ENCODE results near the gene C2CD2.
"Not testable (repeated sequence)": the region's sequence is repeated elsewhere in the genome, so short reads cannot be mapped to it uniquely, and the experiment has no call there.

Gene C2CD2

GRCh38 chr21:41965045-41965444 lies 11.2 kb upstream of the C2CD2 start:
- H3K36me3 ChIP-seq (ENCODE audit: control insufficient read depth, insufficient read depth, low read length) = no peaks in the 10 kb centered on the region
- no peaks in the 10 kb centered on the region for H3K4me1 ChIP-seq (ENCODE audit: control insufficient read depth, insufficient read depth, low read length)
- H3K9me3 ChIP-seq (ENCODE audit: control insufficient read depth, insufficient read depth, low read length) = no peaks in the 10 kb centered on the region
- no peak overlapping the region for H3K4me3 ChIP-seq (ENCODE audit: low read depth, low read length)
- H3K27me3 ChIP-seq (ENCODE audit: control insufficient read depth, insufficient read depth, low read length) = no peaks in the 10 kb centered on the region
- no peak overlapping the region for H3K9ac ChIP-seq (ENCODE audit: low read depth, low read length)

GRCh38 chr21:41964171-41964570 lies 10.4 kb upstream of the C2CD2 start:
- Histone ChIP-seq H3K36me3 (ENCODE audit: control insufficient read depth, insufficient read depth, low read length) (no peaks in the 10 kb centered on the region), H3K9ac (ENCODE audit: low read depth, low read length) (no peak overlapping the region), H3K4me3 (ENCODE audit: low read depth, low read length) (no peak overlapping the region), H3K27me3 (ENCODE audit: control insufficient read depth, insufficient read depth, low read length) (no peaks in the 10 kb centered on the region), H3K9me3 (ENCODE audit: control insufficient read depth, insufficient read depth, low read length) (no peaks in the 10 kb centered on the region), H3K4me1 (ENCODE audit: control insufficient read depth, insufficient read depth, low read length) (no peaks in the 10 kb centered on the region)

GRCh38 chr21:41962425-41962966 lies 8.7 kb upstream of the C2CD2 start:
- Histone ChIP-seq H3K9me3 (ENCODE audit: control insufficient read depth, insufficient read depth, low read length) (no peaks in the 10 kb centered on the region), H3K27me3 (ENCODE audit: control insufficient read depth, insufficient read depth, low read length) (no peaks in the 10 kb centered on the region), H3K9ac (ENCODE audit: low read depth, low read length) (no peak overlapping the region), H3K4me3 (ENCODE audit: low read depth, low read length) (no peak overlapping the region), H3K36me3 (ENCODE audit: control insufficient read depth, insufficient read depth, low read length) (no peaks in the 10 kb centered on the region), H3K4me1 (ENCODE audit: control insufficient read depth, insufficient read depth, low read length) (no peaks in the 10 kb centered on the region)

- Histone ChIP-seq H3K27me3 (ENCODE audit: control insufficient read depth, insufficient read depth, low read length) (no peaks in the 10 kb centered on the region), H3K36me3 (ENCODE audit: control insufficient read depth, insufficient read depth, low read length) (no peaks in the 10 kb centered on the region), H3K9me3 (ENCODE audit: control insufficient read depth, insufficient read depth, low read length) (no peaks in the 10 kb centered on the region), H3K4me1 (ENCODE audit: control insufficient read depth, insufficient read depth, low read length) (no peaks in the 10 kb centered on the region), H3K9ac (ENCODE audit: low read depth, low read length) (no peak overlapping the region), H3K4me3 (ENCODE audit: low read depth, low read length) (no peak overlapping the region)
Measured at GRCh38 chr21:41961753-41962152, 7.9 kb upstream of the C2CD2 start.

- H3K27me3 ChIP-seq (ENCODE audit: control insufficient read depth, insufficient read depth, low read length) = no peaks in the 10 kb centered on the region
- H3K4me3 ChIP-seq (ENCODE audit: low read depth, low read length) = no peak overlapping the region
- H3K36me3 ChIP-seq (ENCODE audit: control insufficient read depth, insufficient read depth, low read length) = no peaks in the 10 kb centered on the region
- H3K4me1 ChIP-seq (ENCODE audit: control insufficient read depth, insufficient read depth, low read length) = no peaks in the 10 kb centered on the region
- no peak overlapping the region for H3K9ac ChIP-seq (ENCODE audit: low read depth, low read length)
- no peaks in the 10 kb centered on the region for H3K9me3 ChIP-seq (ENCODE audit: control insufficient read depth, insufficient read depth, low read length)
Measured at GRCh38 chr21:41961282-41961701, 7.5 kb upstream of the C2CD2 start.

- Histone ChIP-seq H3K27me3 (ENCODE audit: control insufficient read depth, insufficient read depth, low read length) (no peaks in the 10 kb centered on the region), H3K4me1 (ENCODE audit: control insufficient read depth, insufficient read depth, low read length) (no peaks in the 10 kb centered on the region), H3K9me3 (ENCODE audit: control insufficient read depth, insufficient read depth, low read length) (no peaks in the 10 kb centered on the region), H3K36me3 (ENCODE audit: control insufficient read depth, insufficient read depth, low read length) (no peaks in the 10 kb centered on the region), H3K4me3 (ENCODE audit: low read depth, low read length) (no peak overlapping the region), H3K9ac (ENCODE audit: low read depth, low read length) (no peak overlapping the region)
Measured at GRCh38 chr21:41960386-41960785, 6.6 kb upstream of the C2CD2 start.

GRCh38 chr21:41959697-41960096 lies 5.9 kb upstream of the C2CD2 start:
- H3K27me3 ChIP-seq (ENCODE audit: control insufficient read depth, insufficient read depth, low read length); H3K4me1 ChIP-seq (ENCODE audit: control insufficient read depth, insufficient read depth, low read length); H3K9ac ChIP-seq (ENCODE audit: low read depth, low read length); H3K4me3 ChIP-seq (ENCODE audit: low read depth, low read length); H3K36me3 ChIP-seq (ENCODE audit: control insufficient read depth, insufficient read depth, low read length); H3K9me3 ChIP-seq (ENCODE audit: control insufficient read depth, insufficient read depth, low read length): not testable (repeated sequence)

GRCh38 chr21:41958886-41959563 lies 5.2 kb upstream of the C2CD2 start:
- no peaks in the 10 kb centered on the region for H3K27me3 ChIP-seq (ENCODE audit: control insufficient read depth, insufficient read depth, low read length)
- no peaks in the 10 kb centered on the region for H3K4me1 ChIP-seq (ENCODE audit: control insufficient read depth, insufficient read depth, low read length)
- no peaks in the 10 kb centered on the region for H3K36me3 ChIP-seq (ENCODE audit: control insufficient read depth, insufficient read depth, low read length)
- no peaks in the 10 kb centered on the region for H3K9me3 ChIP-seq (ENCODE audit: control insufficient read depth, insufficient read depth, low read length)
- no peak overlapping the region for H3K4me3 ChIP-seq (ENCODE audit: low read depth, low read length)
- H3K9ac ChIP-seq (ENCODE audit: low read depth, low read length) = no peak overlapping the region

GRCh38 chr21:41957991-41958766 lies 4.4 kb upstream of the C2CD2 start:
- Histone ChIP-seq H3K27me3 (ENCODE audit: control insufficient read depth, insufficient read depth, low read length) (no peaks in the 10 kb centered on the region), H3K9me3 (ENCODE audit: control insufficient read depth, insufficient read depth, low read length) (no peaks in the 10 kb centered on the region), H3K4me1 (ENCODE audit: control insufficient read depth, insufficient read depth, low read length) (no peaks in the 10 kb centered on the region), H3K4me3 (ENCODE audit: low read depth, low read length) (no peak overlapping the region), H3K9ac (ENCODE audit: low read depth, low read length) (no peak overlapping the region), H3K36me3 (ENCODE audit: control insufficient read depth, insufficient read depth, low read length) (no peaks in the 10 kb centered on the region)

GRCh38 chr21:41956926-41957729 lies 3.3 kb upstream of the C2CD2 start:
- H3K4me3 ChIP-seq (ENCODE audit: low read depth, low read length) = no peak overlapping the region
- no peaks in the 10 kb centered on the region for H3K36me3 ChIP-seq (ENCODE audit: control insufficient read depth, insufficient read depth, low read length)
- no peak overlapping the region for H3K9ac ChIP-seq (ENCODE audit: low read depth, low read length)
- H3K9me3 ChIP-seq (ENCODE audit: control insufficient read depth, insufficient read depth, low read length) = no peaks in the 10 kb centered on the region
- peaks cover 8% of the 10 kb centered on the region for H3K27me3 ChIP-seq (ENCODE audit: control insufficient read depth, insufficient read depth, low read length)
- H3K4me1 ChIP-seq (ENCODE audit: control insufficient read depth, insufficient read depth, low read length) = no peaks in the 10 kb centered on the region

GRCh38 chr21:41955516-41955915 lies 1.7 kb upstream of the C2CD2 start:
- peaks cover 12% of the 10 kb centered on the region for H3K27me3 ChIP-seq (ENCODE audit: control insufficient read depth, insufficient read depth, low read length)
- peaks cover 12% of the 10 kb centered on the region for H3K4me1 ChIP-seq (ENCODE audit: control insufficient read depth, insufficient read depth, low read length)
- H3K36me3 ChIP-seq (ENCODE audit: control insufficient read depth, insufficient read depth, low read length) = no peaks in the 10 kb centered on the region
- H3K4me3 ChIP-seq (ENCODE audit: low read depth, low read length) = no peak overlapping the region
- no peaks in the 10 kb centered on the region for H3K9me3 ChIP-seq (ENCODE audit: control insufficient read depth, insufficient read depth, low read length)
- no peak overlapping the region for H3K9ac ChIP-seq (ENCODE audit: low read depth, low read length)
